IMR-90 (cell line): ENCODE results near the gene HOXA3. TPM values are rescaled to one million over a fixed set of nuclear protein-coding genes. Genes with fewer than 3 reads are reported as not detected.

ENCODE experiments used
- ATAC-seq: fragments of 200-7000 bp; cut with Tn5 transposase; 2 replicates; pipeline ENCODE4 v1.9.1; 2020; ENCODE audit warnings: low read depth, mild to moderate bottlenecking, moderate library complexity
- BruUV-seq: library from RNA; stranded (reverse); fragments of 400-500 nt; replicated peaks from 2 replicates; lab custom pipeline; 2021; lab: Mats Ljungman, UMichigan
- CTCF ChIA-PET: fragments of 300-600 bp; formaldehyde crosslinking; extraction: SDS; loops from one replicate; lab custom pipeline; 2021; ENCODE audit warnings: antibody characterized with exemption; lab: Yijun Ruan, JAX
- POLR2A ChIA-PET: fragments of 300-600 bp; sonication (Branson Sonifier 250); formaldehyde crosslinking; loops from one replicate; lab custom pipeline; 2022; ENCODE audit warnings: antibody characterized with exemption; ENCODE audit not compliant: unreplicated experiment; lab: Charles Lee
- DNase-seq: peaks from one replicate; pipeline ENCODE4 v3.0.0; 2013
- H2AFZ ChIP-seq: replicated peaks from 2 replicates; pipeline ENCODE3; 2013; ENCODE audit warnings: low read length, mild to moderate bottlenecking; ENCODE audit not compliant: poor library complexity
- H2AK5ac ChIP-seq: 2 replicates; pipeline ENCODE4 v1.6.1; 2013; ENCODE audit warnings: low read depth, low read length, inconsistent platforms
- H2AK9ac ChIP-seq: replicated peaks from 2 replicates; pipeline ENCODE3; 2013; ENCODE audit warnings: mild to moderate bottlenecking, low read depth, low read length, moderate library complexity; ENCODE audit not compliant: poor library complexity
- H2BK120ac ChIP-seq: 2 replicates; pipeline ENCODE4 v1.6.1; 2013; ENCODE audit warnings: low read depth, low read length, inconsistent platforms
- H2BK15ac ChIP-seq: 3 replicates; pipeline ENCODE4 v1.6.1; 2013; ENCODE audit warnings: low read depth, low read length, inconsistent platforms
- H2BK20ac ChIP-seq: 2 replicates; pipeline ENCODE4 v1.6.1; 2013; ENCODE audit warnings: low read depth, mild to moderate bottlenecking, inconsistent platforms, low read length, moderate library complexity
- H2BK5ac ChIP-seq: 2 replicates; pipeline ENCODE4 v1.6.1; 2013; ENCODE audit warnings: mild to moderate bottlenecking, low read depth, low read length, inconsistent platforms; ENCODE audit not compliant: poor library complexity, severe bottlenecking
- H3K14ac ChIP-seq: replicated peaks from 2 replicates; pipeline ENCODE4 v1.6.1; 2013; ENCODE audit warnings: low read depth, low read length, inconsistent platforms
- H3K18ac ChIP-seq: 2 replicates; pipeline ENCODE4 v1.6.1; 2013; ENCODE audit warnings: low read depth, low read length, control low read depth
- H3K23ac ChIP-seq: 2 replicates; pipeline ENCODE4 v1.6.1; 2013; ENCODE audit warnings: low read depth, low read length, inconsistent platforms
- H3K27ac ChIP-seq: 2 replicates; pipeline ENCODE4 v1.5.1; 2013; ENCODE audit warnings: mild to moderate bottlenecking, control low read depth, low read length; ENCODE audit not compliant: insufficient read depth
- H3K27me3 ChIP-seq: 2 replicates; pipeline ENCODE4 v1.6.1; 2013; ENCODE audit warnings: low read length; ENCODE audit not compliant: control insufficient read depth, insufficient read depth
- H3K36me3 ChIP-seq: 2 replicates; pipeline ENCODE4 v1.6.1; 2013; ENCODE audit warnings: low read length, mixed read lengths; ENCODE audit not compliant: control insufficient read depth, insufficient read depth
- H3K4ac ChIP-seq: 2 replicates; pipeline ENCODE4 v1.6.1; 2013; ENCODE audit warnings: low read depth, low read length, inconsistent platforms
- H3K4me1 ChIP-seq: 2 replicates; pipeline ENCODE4 v1.6.1; 2013; ENCODE audit warnings: low read length, mixed read lengths; ENCODE audit not compliant: control insufficient read depth, insufficient read depth
- H3K4me2 ChIP-seq: 2 replicates; pipeline ENCODE4 v1.6.1; 2013; ENCODE audit warnings: low read depth, mild to moderate bottlenecking, control low read depth, low read length, moderate library complexity
- H3K4me3 ChIP-seq: 2 replicates; pipeline ENCODE4 v1.5.1; 2013; ENCODE audit warnings: low read depth, mild to moderate bottlenecking, control low read depth, low read length, moderate library complexity; ENCODE audit not compliant: insufficient read depth
- H3K56ac ChIP-seq: 2 replicates; pipeline ENCODE4 v1.6.1; 2013; ENCODE audit warnings: low read length, inconsistent platforms; ENCODE audit not compliant: insufficient read depth; ENCODE audit errors: extremely low read depth
- H3K79me1 ChIP-seq, 2 experiments: 2 replicates each; pipeline ENCODE4 v1.6.1; 2013; ENCODE audit warnings: low read length in 2 of 2, inconsistent platforms in 1 of 2, low read depth in 1 of 2
- H3K9ac ChIP-seq: 2 replicates; pipeline ENCODE4 v1.6.1; 2013; ENCODE audit warnings: low read depth, low read length, control low read depth
- H3K9me1 ChIP-seq: 2 replicates; pipeline ENCODE4 v1.6.1; 2013; ENCODE audit warnings: low read length, inconsistent platforms; ENCODE audit not compliant: insufficient read depth
- H3K9me3 ChIP-seq: 2 replicates; pipeline ENCODE4 v1.6.1; 2013; ENCODE audit warnings: low read length; ENCODE audit not compliant: control insufficient read depth, insufficient read depth
- H4K20me1 ChIP-seq: 2 replicates; pipeline ENCODE4 v1.6.1; 2013; ENCODE audit warnings: low read length, inconsistent platforms; ENCODE audit not compliant: insufficient read depth
- H4K5ac ChIP-seq: 2 replicates; pipeline ENCODE4 v1.6.1; 2013; ENCODE audit warnings: mild to moderate bottlenecking, low read depth, low read length, control low read depth
- H4K8ac ChIP-seq, 2 experiments: 2 replicates each; pipeline ENCODE4 v1.6.1; 2013; ENCODE audit warnings: low read depth in 2 of 2, low read length in 2 of 2, control low read depth in 1 of 2, inconsistent platforms in 1 of 2
- H4K91ac ChIP-seq: 2 replicates; pipeline ENCODE4 v1.6.1; 2013; ENCODE audit warnings: low read depth, low read length, inconsistent platforms; ENCODE audit not compliant: insufficient read depth
- BHLHE40 ChIP-seq: fragments of 150-350 bp; IDR thresholded peaks from 2 replicates; pipeline ENCODE4 v1.6.1; 2016; ENCODE audit warnings: mild to moderate bottlenecking, low read depth, low read length
- CHD1 ChIP-seq: IDR thresholded peaks from 2 replicates; pipeline ENCODE4 v1.6.1; 2012; ENCODE audit warnings: low read depth, low read length, improper control_type of control experiment
- CTCF ChIP-seq: conservative IDR thresholded peaks from 2 replicates; pipeline ENCODE4 v1.5.1; 2012; ENCODE audit warnings: mild to moderate bottlenecking, low read depth, low read length, improper control_type of control experiment
- ELK1 ChIP-seq: fragments of 150-350 bp; IDR thresholded peaks from 2 replicates; pipeline ENCODE4 v1.6.1; 2016; ENCODE audit warnings: low read depth, mild to moderate bottlenecking, low read length, moderate library complexity, borderline replicate concordance
- MAFK ChIP-seq: IDR thresholded peaks from 2 replicates; pipeline ENCODE4 v1.6.1; 2012; ENCODE audit warnings: low read depth, low read length, improper control_type of control experiment
- MAZ ChIP-seq: IDR thresholded peaks from 2 replicates; pipeline ENCODE4 v1.6.1; 2012; ENCODE audit warnings: low read depth, mild to moderate bottlenecking, low read length, improper control_type of control experiment, moderate library complexity, borderline replicate concordance
- MXI1 ChIP-seq: IDR thresholded peaks from 2 replicates; pipeline ENCODE4 v1.6.1; 2012; ENCODE audit warnings: low read depth, mild to moderate bottlenecking, low read length, moderate library complexity, borderline replicate concordance
- NFE2L2 ChIP-seq: fragments of 150-350 bp; IDR thresholded peaks from 2 replicates; pipeline ENCODE4 v1.6.1; 2016; ENCODE audit warnings: low read depth, mild to moderate bottlenecking, low read length
- POLR2A ChIP-seq: IDR thresholded peaks from 2 replicates; pipeline ENCODE4 v1.6.1; 2012; ENCODE audit warnings: mild to moderate bottlenecking, low read depth, low read length
- RAD21 ChIP-seq: IDR thresholded peaks from 2 replicates; pipeline ENCODE4 v1.6.1; 2012; ENCODE audit warnings: low read length, improper control_type of control experiment
- RCOR1 ChIP-seq: IDR thresholded peaks from 2 replicates; pipeline ENCODE4 v1.6.1; 2012; ENCODE audit warnings: mild to moderate bottlenecking, low read length, improper control_type of control experiment; ENCODE audit not compliant: insufficient replicate concordance
- USF2 ChIP-seq: fragments of 150-350 bp; IDR thresholded peaks from 2 replicates; pipeline ENCODE4 v1.6.1; 2017; ENCODE audit warnings: mild to moderate bottlenecking, antibody characterized with exemption, low read length, low read depth
- WGBS, 2 experiments: methylation state at CpG; one replicate each; pipeline versions ENCODE4 v1.1.5 to v1.1.7; 2013; ENCODE audit warnings: missing lambda C conversion rate in 2 of 2; ENCODE audit not compliant: insufficient read length in 1 of 2; ENCODE audit errors: extremely low coverage in 2 of 2; 5-methylcytosine and 5-hydroxymethylcytosine counted together
- dilution Hi-C: fragments of 300-500 bp; cut with HindIII; formaldehyde crosslinking; loops from one replicate; pipeline ENCODE4 v1.14.3; 2018; ENCODE audit warnings: low sequenced_read_pairs; ENCODE audit not compliant: unreplicated experiment
- in situ Hi-C: fragments of 300-500 bp; cut with MboI; formaldehyde crosslinking; loops from 3 replicates; pipeline ENCODE4 v1.14.3; 2019; ENCODE audit warnings: low sequenced_read_pairs, inconsistent platforms, mixed read lengths
- intact Hi-C: fragments of 100-400 bp; cut with micrococcal nuclease; formaldehyde crosslinking; loops from 2 replicates; pipeline ENCODE4 v1.10.0; 2022
- polyA plus RNA-seq, 3 experiments: library from polyadenylated mRNA; depleted of rRNA; stranded (reverse); fragments of >200 nt; gene quantifications; 2 replicates each; pipeline ENCODE4 v1.2.3, GENCODE V29; 2012; ENCODE audit warnings: low replicate concordance in 1 of 3
- total RNA-seq: library from RNA; depleted of rRNA; stranded (reverse); fragments of >200 nt; gene quantifications from 2 replicates; pipeline ENCODE4 v1.2.3, GENCODE V29; 2012

HOXA3 gene
- total and polyA plus RNA-seq, 2 of the 4 experiments (the other 2 are of a cell fraction) = 0.90 to 5.4 TPM

- CTCF ChIA-PET = no interaction called here
- Histone ChIP-seq H2BK20ac (no peak overlapping the region), H2AK9ac (no peak overlapping the region), H3K27me3 (no peaks in the 10 kb centered on the region), H2BK15ac (no peak overlapping the region), H3K14ac (no peak overlapping the region), H2AFZ (no peak overlapping the region), H3K23ac (no peak overlapping the region), H2BK120ac (no peak overlapping the region), H4K91ac (no peak overlapping the region), H3K18ac (no peak overlapping the region), H3K4me1 (no peaks in the 10 kb centered on the region; the same call in 1 of the 2 replicates), H3K9me3 (no peaks in the 10 kb centered on the region), H3K9me1 (no peaks in the 10 kb centered on the region), H3K27ac (no peak overlapping the region), H4K20me1 (no peaks in the 10 kb centered on the region), H3K9ac (no peak overlapping the region), H4K5ac (no peak overlapping the region), H4K8ac (no peak overlapping the region), H3K4ac (no peak overlapping the region), H3K36me3 (no peaks in the 10 kb centered on the region), H3K56ac (no peak overlapping the region), H2BK5ac (no peak overlapping the region), H3K79me1 (no peaks in the 10 kb centered on the region), H2AK5ac (no peak overlapping the region), H3K4me2 (no peak overlapping the region), H3K4me3 (no peak overlapping the region)
- no CpG with 5 or more reads among the region's 2 CpGs for WGBS, 2 experiments
- POLR2A ChIA-PET = no interaction called here
- intact Hi-C loops = no loop called here
- ATAC-seq (no peak), DNase-seq (no peak)
- dilution Hi-C loops = no loop called here
- in situ Hi-C loops = no loop called here
- TF ChIP-seq CHD1 (no peak), MAZ (no peak), RCOR1 (no peak), POLR2A (no peak), NFE2L2 (no peak), ELK1 (no peak), MXI1 (no peak), MAFK (no peak), USF2 (no peak), BHLHE40 (no peak), CTCF (no peak), RAD21 (no peak)
- no TSS peak for BruUV-seq
Measured at GRCh38 chr7:27083646-27084045, 68.7 kb downstream of the HOXA3 start.
